GM19023 (cell line): ENCODE results near the gene CABP7.
"Not testable (repeated sequence)": the region's sequence is repeated elsewhere in the genome, so short reads cannot be mapped to it uniquely, and the experiment has no call there.

Experiments used
- ATAC-seq: cut with Tn5 transposase; IDR thresholded peaks from one replicate; pipeline ENCODE4 v1.9.1; 2021; ENCODE audit warnings: mild to moderate bottlenecking, moderate library complexity; ENCODE audit not compliant: unreplicated experiment

Gene CABP7

DNA sequence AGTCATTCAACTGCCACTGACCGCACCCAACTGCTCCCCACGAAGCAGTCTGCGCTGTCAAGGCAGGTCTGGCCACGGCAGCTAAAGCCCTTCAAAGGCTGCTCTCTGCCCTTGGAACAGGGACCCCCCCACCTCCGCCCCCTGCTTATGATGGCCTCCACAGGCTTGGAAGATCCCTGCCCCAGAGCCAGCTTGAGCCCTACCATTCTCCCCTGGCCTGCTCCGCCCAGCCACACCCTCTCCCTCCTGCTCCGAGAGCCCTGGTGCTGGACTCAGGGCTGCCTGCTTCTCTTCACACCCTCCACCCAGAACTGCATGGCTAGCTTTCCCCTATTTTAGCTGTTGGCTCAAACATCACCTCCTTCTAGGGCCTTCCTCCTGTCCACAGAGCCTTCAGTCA, 28.0 kb downstream of the CABP7 start:
- ATAC-seq: no peak

DNA sequence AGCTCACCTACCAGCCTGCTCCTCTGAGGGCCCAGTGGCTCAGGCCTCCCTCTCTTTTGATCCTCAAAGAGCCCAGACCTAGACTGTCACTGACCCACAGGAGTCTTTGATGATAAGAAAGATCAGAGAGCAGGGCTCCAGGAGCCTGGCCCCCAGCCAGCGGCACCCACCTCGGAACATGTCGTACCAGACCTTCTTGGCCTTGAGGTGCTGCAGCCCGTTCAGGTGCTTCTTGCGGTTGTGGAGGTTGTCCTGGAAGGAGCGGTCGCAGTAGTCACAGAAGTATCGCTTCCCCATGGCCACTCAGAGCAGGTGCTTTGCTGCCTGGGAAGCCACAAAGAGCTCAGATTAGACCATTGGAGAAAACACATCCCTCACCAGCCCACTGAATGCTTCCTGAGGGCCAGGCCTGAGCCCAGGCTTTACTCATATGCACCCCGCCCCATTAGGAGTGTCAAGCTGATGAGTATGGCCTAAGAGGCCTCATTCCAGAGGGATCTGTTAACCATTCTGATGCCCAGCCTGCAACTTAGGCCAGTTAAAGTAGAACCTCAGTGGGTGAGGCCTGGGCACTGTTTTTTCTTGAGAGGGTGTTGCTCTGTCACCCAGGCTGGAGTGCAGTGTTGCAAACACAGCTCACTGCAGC, 28.6 kb downstream of the CABP7 start:
- no peak for ATAC-seq

DNA sequence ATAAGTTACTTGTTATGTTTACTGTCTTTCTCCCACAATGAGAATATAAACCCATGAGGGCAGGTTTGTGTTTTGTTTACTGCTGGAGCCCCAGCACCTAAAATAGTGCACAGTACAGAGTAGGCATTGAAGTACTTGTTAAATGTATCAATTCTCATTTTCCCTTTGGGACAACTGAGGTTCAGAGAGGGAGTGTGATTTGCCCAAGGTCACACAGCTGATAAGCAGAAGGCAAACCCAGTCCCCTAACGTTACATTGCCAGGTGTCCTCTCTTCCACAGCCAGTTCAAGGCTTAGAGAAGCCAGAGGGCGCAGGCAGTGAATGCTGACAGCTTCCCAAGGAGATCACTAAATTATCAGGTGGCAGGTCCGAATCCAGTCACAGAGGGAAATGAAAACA, 30.2 kb downstream of the CABP7 start:
- no peak for ATAC-seq

DNA sequence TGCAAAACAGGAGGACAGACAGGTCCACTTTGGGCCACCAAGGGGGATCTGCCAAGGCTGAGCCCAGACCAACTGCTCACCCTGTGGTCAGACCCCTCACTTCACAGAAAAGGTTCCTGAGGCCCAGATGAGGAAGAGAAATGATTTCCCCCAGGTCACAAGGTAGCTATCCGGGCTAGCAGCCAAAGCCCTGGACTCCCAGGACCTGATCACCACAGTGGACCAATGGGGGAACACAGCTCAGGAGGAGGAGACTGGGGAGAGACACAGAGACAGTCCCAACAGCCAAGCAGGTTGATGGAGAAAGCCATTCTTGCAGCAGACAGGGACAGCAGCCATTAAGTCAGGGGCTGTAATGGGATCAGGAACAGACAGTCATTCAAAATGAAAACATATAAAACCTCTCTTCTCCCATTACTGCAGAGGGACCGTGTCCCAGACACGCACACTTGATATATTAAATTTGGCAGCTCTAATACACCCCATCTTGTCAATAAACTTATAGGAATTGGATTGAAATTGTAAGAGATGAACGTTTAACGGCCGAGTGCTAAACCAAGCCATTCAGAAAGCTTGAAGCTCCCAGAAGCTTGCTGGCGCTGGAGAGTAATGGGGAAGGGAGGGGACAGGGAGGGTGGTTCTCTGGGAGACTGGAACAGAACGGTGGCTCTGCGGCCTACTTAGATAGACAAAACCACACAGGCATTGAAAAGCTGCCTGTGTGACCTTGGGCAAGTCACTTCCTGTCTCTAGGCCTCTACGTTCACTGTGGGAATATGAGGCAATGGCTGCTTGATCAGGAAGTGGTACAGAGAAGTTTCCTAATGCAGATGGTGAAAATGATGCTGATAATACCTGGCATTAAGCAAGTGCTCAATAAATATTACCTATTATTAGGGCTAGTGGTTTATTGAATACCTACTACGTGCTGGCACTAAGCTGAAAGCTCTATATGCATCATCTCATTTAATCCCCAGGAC, 31.0 kb downstream of the CABP7 start:
- ATAC-seq: no peak

DNA sequence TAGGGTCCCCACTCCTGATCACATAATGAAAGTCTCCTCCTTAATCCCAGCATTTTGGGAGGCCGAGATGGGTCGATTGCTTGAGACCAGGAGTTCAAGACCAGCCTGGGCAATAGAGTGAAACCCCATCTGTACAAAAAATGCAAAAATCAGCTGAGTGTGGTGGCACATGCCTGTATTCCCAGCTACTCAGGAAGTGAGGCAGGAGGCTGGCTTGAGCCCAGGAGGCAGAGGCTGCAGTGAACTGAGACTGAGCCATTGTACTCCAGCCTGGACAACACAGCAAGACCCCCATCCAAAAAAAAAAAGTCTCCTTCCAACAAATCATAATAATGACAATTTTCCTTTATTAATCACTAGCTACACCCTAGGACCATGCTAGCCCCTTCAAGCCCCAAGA, 31.9 kb downstream of the CABP7 start:
- ATAC-seq: no peak

DNA sequence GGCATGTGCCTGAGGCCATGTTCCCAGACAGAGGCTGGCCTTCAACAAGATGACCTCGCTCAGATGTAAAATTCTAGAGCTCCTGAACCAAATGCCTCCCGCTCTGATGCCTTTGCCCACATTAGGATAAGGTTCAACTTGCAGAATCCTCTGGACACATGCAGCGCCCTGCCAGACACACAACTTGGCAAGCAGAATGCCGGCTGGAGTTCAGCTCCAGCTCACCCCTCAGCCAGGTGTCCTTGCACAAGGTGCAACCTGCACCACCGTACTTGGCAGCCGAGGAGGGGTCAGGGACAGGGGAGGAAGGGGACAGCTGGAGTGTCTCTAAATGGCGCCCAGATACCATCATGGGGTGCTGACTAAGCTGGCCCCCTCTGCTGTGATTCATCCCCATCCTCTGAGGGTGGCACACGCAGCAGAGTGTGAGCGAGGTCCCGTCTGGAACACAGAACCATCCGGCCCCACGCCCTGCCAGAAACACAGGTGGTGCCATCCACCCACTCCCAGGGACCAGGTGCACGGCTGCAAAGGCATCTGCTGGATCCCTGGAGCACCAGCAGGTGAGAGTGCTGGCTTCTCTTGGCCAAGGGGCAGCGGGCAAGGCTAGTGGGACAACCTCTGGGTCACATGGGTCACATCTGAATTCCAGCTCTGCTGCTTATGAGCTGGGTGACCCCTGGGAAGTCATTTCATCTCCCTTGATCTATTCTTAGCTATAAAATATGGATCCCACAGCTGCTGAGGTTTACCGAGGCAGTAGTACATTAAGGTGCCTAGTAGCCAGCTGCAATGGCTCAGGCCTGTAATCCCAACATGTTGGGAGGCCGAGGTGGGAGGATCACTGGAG, 34.2 kb downstream of the CABP7 start:
- no peak for ATAC-seq

DNA sequence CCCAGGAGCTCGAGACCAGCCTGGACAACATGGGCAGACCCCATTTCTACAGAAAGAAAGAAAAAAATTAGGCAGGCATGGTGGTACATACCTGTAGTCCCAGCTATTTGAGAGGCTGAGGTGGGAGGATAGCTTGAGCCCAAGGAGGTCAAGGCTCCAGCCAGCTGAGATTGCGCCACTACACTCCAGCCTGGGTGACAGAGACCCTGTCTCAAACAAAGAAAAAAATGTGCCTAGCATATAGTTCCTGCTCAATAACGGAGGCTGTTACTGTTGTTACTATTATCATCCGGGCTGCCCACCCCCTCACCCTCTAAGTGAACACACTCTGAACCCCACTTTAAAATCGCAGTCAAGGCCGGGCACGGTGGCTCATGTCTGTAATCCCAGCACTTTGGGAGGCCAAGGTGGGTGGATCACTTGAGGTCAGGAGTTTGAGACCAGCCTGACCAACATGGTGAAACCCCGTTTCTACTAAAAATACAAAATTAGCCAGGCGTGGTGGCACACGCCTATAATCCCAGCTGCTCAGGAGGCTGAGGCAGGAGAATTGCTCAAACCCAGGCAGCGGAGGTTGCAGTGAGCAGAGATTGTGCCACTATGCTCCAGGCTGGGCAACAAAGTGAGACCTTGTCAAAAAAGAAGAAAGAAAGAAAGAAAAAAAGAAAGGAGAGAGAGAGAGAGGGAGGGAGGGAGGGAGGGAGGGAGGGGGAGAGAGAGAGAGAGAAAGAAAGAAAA, 35.0 kb downstream of the CABP7 start:
- ATAC-seq: not testable (repeated sequence)

DNA sequence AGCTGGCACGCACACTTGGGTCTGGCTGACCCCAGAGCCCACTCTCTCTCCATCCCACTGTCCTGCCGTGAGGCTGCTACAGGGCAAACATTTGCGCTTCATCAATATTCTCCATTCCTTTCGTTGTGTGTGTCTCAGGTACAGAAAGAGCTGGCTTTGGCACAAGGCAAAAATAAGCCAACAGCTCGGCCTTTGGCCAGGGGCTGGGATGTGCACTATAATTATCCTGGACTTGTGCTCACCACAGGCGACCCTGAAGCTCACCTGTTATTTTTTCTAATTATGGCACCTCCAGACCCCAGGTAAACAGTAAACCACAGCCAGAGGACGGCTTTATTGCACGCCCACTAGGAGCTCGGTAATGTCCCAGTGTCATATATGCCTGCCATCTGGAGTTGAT, 36.1 kb downstream of the CABP7 start:
- no peak for ATAC-seq

DNA sequence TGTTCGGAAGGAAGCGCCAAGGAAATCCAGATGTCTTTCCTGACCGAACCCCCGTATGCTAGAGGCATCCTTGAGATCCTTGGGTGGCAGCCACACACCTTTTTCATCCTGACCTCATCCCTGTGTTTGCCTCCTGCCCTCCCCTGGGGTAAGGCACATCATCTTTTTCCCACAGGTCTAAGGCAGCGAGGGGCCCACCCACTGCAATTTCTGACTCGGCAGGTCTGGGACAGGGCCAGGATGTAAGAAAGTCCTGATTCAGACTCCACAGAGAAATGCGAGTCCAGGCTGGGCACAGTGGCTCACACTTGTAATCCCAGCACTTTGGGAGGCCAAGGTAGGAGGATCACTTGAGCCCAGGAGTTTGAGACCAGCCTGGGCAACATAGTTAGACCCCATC, 36.5 kb downstream of the CABP7 start:
- no peak for ATAC-seq

DNA sequence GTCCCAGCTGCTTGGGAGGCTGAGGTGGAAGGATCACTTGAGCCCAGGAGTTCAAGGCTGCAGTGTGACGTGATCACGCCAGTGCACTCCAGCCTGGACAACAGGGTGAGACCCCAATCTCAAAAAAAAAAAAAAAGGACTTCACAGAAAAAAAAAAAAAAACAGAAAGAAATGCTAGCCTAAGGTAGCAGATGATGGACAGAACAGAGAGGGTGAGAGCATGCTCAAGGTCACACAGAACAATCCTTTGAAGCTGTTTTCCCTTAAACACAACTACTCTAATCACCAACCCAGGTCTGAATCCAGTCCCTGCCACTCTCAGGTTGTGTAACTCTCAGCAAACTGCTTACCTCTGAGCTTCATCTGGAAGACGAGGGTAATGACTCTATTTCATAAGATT, 37.3 kb downstream of the CABP7 start:
- ATAC-seq: no peak

DNA sequence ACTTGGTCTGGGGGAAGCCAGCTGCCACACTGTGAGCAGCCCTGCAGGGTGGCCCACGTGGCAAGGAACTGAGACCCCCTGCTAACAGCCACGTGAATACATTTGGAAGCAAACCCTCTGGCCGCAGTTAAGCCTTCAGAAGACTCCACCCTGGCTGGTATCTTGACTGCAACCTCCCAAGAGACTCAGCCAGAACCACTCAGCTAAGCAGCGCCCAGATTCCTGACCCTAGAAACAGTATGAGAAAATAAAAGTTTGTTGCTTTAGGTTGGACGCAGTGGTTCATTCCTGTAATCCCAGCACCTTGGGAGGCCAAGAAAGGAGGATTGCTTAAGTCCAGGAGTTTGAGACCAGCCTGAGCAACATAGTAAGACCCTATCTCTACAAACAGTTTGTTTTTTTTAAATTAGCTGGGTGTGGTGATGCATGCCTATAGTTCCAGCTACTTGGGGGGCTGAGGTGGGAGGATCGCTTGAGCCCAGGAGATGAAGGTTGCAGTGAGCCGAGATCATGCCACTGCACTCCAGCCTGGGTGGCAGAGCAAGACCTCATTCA, 38.3 kb downstream of the CABP7 start:
- ATAC-seq: no peak

DNA sequence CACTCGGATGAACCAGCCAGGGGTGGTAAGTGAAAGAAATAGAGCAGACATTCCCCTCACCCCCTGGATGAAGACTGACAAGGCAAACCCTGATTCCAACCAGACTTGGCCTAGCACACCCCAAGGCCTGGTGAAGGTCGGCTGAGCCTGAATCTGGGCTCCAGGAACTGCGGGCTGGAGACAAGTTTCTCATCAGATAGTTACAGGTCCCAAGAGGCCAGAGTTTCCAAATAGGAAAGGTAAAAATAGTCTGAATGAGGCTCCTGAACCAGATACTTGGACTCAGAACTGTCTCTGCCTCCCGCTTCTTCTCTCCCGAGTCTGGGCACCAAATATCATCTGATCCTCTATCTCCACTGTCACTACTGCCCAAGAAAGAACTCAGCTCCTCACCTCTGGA, 39.2 kb downstream of the CABP7 start:
- no peak for ATAC-seq

DNA sequence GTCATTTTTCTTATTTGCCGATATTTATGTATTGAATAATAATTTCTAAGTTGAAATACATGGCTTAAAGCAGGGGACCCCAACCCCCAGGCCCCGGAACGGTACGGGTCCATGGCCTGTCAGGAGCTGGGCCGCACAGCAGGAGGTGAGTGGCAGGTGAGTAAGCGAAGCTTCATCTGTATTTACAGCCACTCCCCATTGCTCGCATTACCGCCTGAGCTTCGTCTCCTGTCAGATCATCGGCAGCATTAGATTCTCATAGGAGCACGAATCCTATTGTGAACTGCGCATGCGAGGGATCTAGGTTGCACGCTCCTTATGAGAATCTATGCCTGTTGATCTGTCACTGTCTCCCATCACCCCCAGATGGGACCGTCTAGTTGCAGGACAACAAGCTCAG, 42.5 kb downstream of the CABP7 start:
- ATAC-seq: no peak

DNA sequence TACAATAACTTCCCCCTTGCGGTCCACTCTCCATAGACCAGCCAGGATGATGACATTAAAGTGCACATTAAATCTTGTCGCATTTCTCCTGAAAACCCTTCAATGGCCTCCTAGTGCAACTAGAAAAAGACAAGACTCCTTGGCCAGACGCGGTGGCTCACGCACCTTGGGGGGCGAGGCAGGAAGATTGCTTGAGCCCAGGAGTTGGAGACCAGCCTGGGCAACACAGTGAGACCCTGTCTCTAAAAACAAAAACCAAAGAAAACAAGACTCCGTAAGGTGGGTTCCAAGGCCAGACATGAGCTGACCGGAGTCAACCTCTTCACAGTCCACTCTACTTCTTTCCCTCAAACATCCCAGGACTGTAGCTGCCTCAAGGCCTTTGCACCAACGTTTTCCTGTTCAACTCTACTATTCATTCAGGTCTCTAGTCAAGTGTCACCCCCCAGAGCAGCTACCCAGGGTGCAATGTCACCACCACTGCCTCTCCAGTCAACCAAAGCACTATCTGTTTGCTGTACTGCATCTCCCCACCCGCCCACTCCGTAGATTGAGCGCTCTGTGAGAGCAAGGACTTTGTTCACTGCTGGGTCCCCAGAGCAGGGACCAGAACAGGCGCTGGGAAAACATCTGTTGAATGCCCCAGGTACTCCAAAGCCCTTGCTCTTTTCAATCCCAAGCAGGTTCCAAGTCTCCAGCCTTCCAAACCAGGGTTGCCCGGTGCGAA, 46.3 kb downstream of the CABP7 start:
- ATAC-seq: peak; percentile 23

DNA sequence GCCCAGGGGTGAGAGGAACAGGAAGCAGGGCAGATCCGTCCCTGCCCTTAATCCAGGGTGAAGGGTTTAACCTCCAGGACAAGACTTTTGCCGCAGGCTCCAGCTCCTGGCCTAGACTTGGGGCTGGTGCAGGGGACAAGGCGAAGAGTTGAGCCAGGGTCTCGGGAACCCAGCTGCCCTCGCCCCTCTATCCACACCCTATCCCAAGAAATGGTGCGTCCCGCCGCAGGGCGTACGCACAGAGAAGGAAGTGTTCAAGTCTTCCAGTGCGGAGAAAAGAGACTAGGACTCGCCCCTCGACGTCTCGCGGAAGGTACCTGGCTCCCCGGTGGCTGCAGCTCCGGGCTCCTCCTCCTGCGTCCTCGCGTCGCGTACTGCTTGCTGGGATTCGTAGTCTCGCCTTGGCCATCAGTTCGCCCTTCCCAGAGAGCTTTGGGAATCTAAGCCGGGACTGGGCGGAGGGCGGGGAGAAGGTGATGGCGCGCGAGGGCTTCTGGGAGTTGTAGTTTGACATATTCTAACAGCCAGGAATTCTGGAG, 46.9 kb downstream of the CABP7 start, which contains the start of gene ZMAT5:
Gene ZMAT5, minus strand, starts transcription at position 376 of the 539 bp plus-strand sequence. CDS start 18,463 bp downstream, outside the sequence.
- ATAC-seq: peak; percentile 81

DNA sequence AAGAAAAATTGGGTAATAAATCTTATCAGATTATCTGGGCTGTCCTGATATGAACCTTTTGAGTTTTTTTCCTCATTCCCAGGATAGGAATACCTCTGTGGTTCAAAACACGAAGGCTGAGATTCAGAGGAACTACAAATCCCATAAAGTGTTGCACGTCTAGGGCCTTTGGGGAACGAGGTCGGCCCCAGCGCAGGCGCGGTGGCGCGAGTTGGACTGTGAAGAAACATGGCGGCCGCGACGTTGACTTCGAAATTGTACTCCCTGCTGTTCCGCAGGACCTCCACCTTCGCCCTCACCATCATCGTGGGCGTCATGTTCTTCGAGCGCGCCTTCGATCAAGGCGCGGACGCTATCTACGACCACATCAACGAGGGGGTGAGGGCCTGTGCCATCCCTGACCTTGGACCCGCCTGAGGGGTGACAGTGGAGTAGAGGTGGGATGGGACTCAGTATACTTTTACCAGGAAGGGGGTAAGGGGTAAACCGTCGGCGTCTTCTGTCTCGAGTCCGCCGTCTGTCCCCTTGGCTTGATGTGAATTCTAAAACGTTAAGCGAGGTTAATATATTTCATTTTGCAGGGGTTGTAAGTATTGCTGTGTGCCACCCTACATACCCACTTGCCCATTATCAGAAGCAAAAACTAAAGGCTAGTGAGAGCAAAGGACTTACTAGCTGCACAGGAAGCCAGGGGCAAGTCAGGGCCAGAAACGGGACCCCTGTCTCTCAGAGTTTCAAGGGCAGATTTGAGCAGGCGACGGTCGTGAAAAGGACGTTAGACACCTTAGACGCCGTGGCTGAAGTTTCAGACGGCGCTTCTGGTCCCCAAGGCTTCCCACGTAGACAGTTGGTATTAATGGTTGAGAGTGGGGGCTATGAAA, 47.6 kb downstream of the CABP7 start, which contains the start of gene UQCR10:
Gene UQCR10, plus strand, starts transcription at position 199 of the 881 bp plus-strand sequence. Its CDS starts 30 bp downstream, at position 229.
- ATAC-seq: peak; percentile 62

DNA sequence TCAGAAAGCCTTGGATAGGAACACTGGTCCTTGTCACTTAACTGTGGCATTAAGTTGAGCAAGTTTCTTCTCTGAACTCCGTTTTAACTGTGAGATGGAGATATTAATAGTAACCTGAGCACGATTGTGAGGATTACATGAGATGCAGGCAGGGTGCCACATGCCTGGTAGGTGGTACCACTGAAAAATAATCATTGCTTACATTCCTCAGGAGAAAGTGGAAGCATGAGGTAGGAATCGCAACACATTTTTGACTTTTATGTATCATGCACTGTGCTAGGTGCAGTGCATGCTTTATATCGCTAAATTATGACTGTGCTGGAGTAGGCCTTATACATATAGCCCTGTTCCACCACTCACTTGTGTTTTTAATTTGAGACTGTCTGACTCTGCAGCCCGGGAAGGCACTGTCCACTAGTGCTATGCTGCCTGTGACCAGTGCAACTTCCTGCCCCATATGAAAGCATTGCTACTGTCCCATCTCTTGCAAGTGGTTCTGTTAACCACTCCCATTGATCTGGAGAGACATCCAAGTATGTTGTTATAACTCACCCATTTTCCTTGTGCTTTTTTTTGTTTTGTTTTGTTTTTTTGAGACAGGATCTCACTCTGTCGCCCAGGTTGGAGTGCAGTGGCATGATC, 48.4 kb downstream of the CABP7 start:
- no peak for ATAC-seq
